H54 (cell line): ENCODE measurements around the gene CD300H.

Experiments
- DNase-seq: peaks from one replicate; pipeline ENCODE4 v3.0.0; 2011; ENCODE audit warnings: low spot score, mixed read lengths; ENCODE audit not compliant: insufficient read length
- FAIRE-seq: peaks from 3 replicates; lab custom pipeline; 2011; peaks lifted over from hg19 to GRCh38; lab: Jason Lieb, UNC
- POLR2A ChIP-seq: IDR thresholded peaks from 2 replicates; pipeline ENCODE4 v1.6.1; 2011; ENCODE audit warnings: low read depth, mild to moderate bottlenecking, low read length

The CD300H gene

GRCh38 chr17:74536890-74537289 lies 30.4 kb downstream of the CD300H start:
- FAIRE-seq (no peak), DNase-seq (no peak)
- no peak for TF ChIP-seq POLR2A

GRCh38 chr17:74532115-74532514 lies 35.2 kb downstream of the CD300H start:
- DNase-seq = no peak
- TF ChIP-seq POLR2A = no peak
- no peak for FAIRE-seq

- FAIRE-seq = no peak
- no peak for DNase-seq
- TF ChIP-seq POLR2A = no peak
Observed at GRCh38 chr17:74531231-74531761, 36.0 kb downstream of the CD300H start, which contains the start of gene CD300LB. CD300LB (minus strand) TSS chr17:74531475; CDS start chr17:74531350, 125 bp downstream.

GRCh38 chr17:74530831-74531150 lies 36.5 kb downstream of the CD300H start:
- FAIRE-seq (no peak), DNase-seq (no peak)
- no peak for TF ChIP-seq POLR2A

- TF ChIP-seq POLR2A = no peak
Observed at GRCh38 chr17:74529243-74529642, 38.1 kb downstream of the CD300H start.

GRCh38 chr17:74528491-74529199 lies 38.7 kb downstream of the CD300H start:
- DNase-seq (no peak), FAIRE-seq (no peak)
- no peak for TF ChIP-seq POLR2A

More at GRCh38 chr17:74529243-74529642, 38.1 kb downstream of the CD300H start:
- DNase-seq (no peak), FAIRE-seq (no peak)

- no peak for TF ChIP-seq POLR2A
- no peak for FAIRE-seq
- DNase-seq = no peak
Observed at GRCh38 chr17:74527756-74528155, 39.6 kb downstream of the CD300H start.

- no peak for DNase-seq
- no peak for FAIRE-seq
- TF ChIP-seq POLR2A = no peak
Observed at GRCh38 chr17:74527081-74527480, 40.2 kb downstream of the CD300H start.

GRCh38 chr17:74526681-74527080 lies 40.6 kb downstream of the CD300H start:
- TF ChIP-seq POLR2A = no peak
- DNase-seq (no peak), FAIRE-seq (no peak)

GRCh38 chr17:74525781-74526288 lies 41.5 kb downstream of the CD300H start:
- DNase-seq (no peak), FAIRE-seq (no peak)
- no peak for TF ChIP-seq POLR2A

- FAIRE-seq = no peak
- no peak for DNase-seq
- no peak for TF ChIP-seq POLR2A
Observed at GRCh38 chr17:74525465-74525725, 41.9 kb downstream of the CD300H start.

- TF ChIP-seq POLR2A = no peak
- FAIRE-seq = no peak
- DNase-seq = no peak
Observed at GRCh38 chr17:74524653-74525464, 42.5 kb downstream of the CD300H start.

GRCh38 chr17:74523308-74523707 lies 44.0 kb downstream of the CD300H start:
- no peak for TF ChIP-seq POLR2A
- no peak for DNase-seq
- no peak for FAIRE-seq

- FAIRE-seq (no peak), DNase-seq (no peak)
- no peak for TF ChIP-seq POLR2A
Observed at GRCh38 chr17:74522381-74523105, 44.8 kb downstream of the CD300H start.

GRCh38 chr17:74521701-74522201 lies 45.6 kb downstream of the CD300H start:
- no peak for FAIRE-seq
- DNase-seq = no peak
- TF ChIP-seq POLR2A = no peak
